H9 (cell line): ENCODE data around the gene DAND5. TPM values are rescaled to one million over a fixed set of nuclear protein-coding genes. Genes with fewer than 3 reads are reported as not detected.

Source experiments
- DNase-seq: peaks from one replicate; pipeline ENCODE4 v3.0.0-alpha.2; 2017
- H2AFZ ChIP-seq: one replicate; pipeline ENCODE4 v1.6.1; 2013; ENCODE audit warnings: mild to moderate bottlenecking, low read length, control low read depth, moderate library complexity
- H2AK5ac ChIP-seq: 2 replicates; pipeline ENCODE4 v1.6.1; 2013; ENCODE audit warnings: low read length, control low read depth, mixed read lengths; ENCODE audit not compliant: insufficient read length
- H2BK120ac ChIP-seq: one replicate; pipeline ENCODE4 v1.6.1; 2013; ENCODE audit warnings: low read depth, mild to moderate bottlenecking, low read length, control low read depth, inconsistent platforms; ENCODE audit not compliant: poor library complexity, severe bottlenecking
- H2BK12ac ChIP-seq: 2 replicates; pipeline ENCODE4 v1.6.1; 2013; ENCODE audit warnings: low read length, control low read depth, mixed read lengths, low read depth; ENCODE audit not compliant: insufficient read length
- H2BK15ac ChIP-seq: 2 replicates; pipeline ENCODE4 v1.6.1; 2013; ENCODE audit warnings: low read depth, low read length, control low read depth
- H2BK20ac ChIP-seq: one replicate; pipeline ENCODE4 v1.6.1; 2013; ENCODE audit warnings: low read depth, mild to moderate bottlenecking, low read length, control low read depth, inconsistent platforms; ENCODE audit not compliant: poor library complexity, severe bottlenecking
- H2BK5ac ChIP-seq: 2 replicates; pipeline ENCODE4 v1.6.1; 2013; ENCODE audit warnings: low read length, control low read depth, mixed read lengths; ENCODE audit not compliant: insufficient read length
- H3K14ac ChIP-seq: 2 replicates; pipeline ENCODE4 v1.6.1; 2013; ENCODE audit warnings: low read length, control low read depth; ENCODE audit not compliant: insufficient read depth
- H3K18ac ChIP-seq: 2 replicates; pipeline ENCODE4 v1.6.1; 2013; ENCODE audit warnings: low read depth, mild to moderate bottlenecking, mixed read lengths, low read length, control low read depth; ENCODE audit not compliant: insufficient read length
- H3K23ac ChIP-seq: 2 replicates; pipeline ENCODE4 v1.6.1; 2013; ENCODE audit warnings: low read length, control low read depth, mixed read lengths, low read depth; ENCODE audit not compliant: insufficient read length
- H3K23me2 ChIP-seq: 2 replicates; pipeline ENCODE4 v1.6.1; 2013; ENCODE audit warnings: low read depth, mild to moderate bottlenecking, mixed read lengths, low read length, control low read depth; ENCODE audit not compliant: insufficient read length, poor library complexity, severe bottlenecking
- H3K27ac ChIP-seq: 2 replicates; pipeline ENCODE4 v1.5.1; 2013; ENCODE audit warnings: low read length, control low read depth, mixed read lengths, low read depth; ENCODE audit not compliant: insufficient read length
- H3K27me3 ChIP-seq: 2 replicates; pipeline ENCODE4 v1.6.1; 2013; ENCODE audit warnings: low read length, control low read depth, inconsistent platforms; ENCODE audit not compliant: insufficient read depth
- H3K4ac ChIP-seq: 2 replicates; pipeline ENCODE4 v1.6.1; 2013; ENCODE audit warnings: low read depth, mild to moderate bottlenecking, control low read depth, inconsistent platforms, low read length, moderate library complexity
- H3K4me1 ChIP-seq: 2 replicates; pipeline ENCODE4 v1.6.1; 2013; ENCODE audit warnings: low read length, control low read depth, inconsistent platforms; ENCODE audit not compliant: insufficient read depth
- H3K4me2 ChIP-seq: 2 replicates; pipeline ENCODE4 v1.6.1; 2013; ENCODE audit warnings: low read length, control low read depth, mixed read lengths; ENCODE audit not compliant: insufficient read length, insufficient read depth
- H3K56ac ChIP-seq: 2 replicates; pipeline ENCODE4 v1.6.1; 2013; ENCODE audit warnings: low read depth, mild to moderate bottlenecking, mixed read lengths, low read length, control low read depth; ENCODE audit not compliant: insufficient read length
- H3K79me1 ChIP-seq: 2 replicates; pipeline ENCODE4 v1.6.1; 2013; ENCODE audit warnings: low read depth, mild to moderate bottlenecking, moderate library complexity, low read length, control low read depth, inconsistent platforms; ENCODE audit not compliant: insufficient read depth, poor library complexity, severe bottlenecking
- H3K79me2 ChIP-seq: 2 replicates; pipeline ENCODE4 v1.6.1; 2013; ENCODE audit warnings: low read length, control low read depth, inconsistent platforms; ENCODE audit not compliant: insufficient read depth
- H3K9ac ChIP-seq: 2 replicates; pipeline ENCODE4 v1.6.1; 2013; ENCODE audit warnings: low read length, control low read depth, mixed read lengths; ENCODE audit not compliant: insufficient read length; ENCODE audit errors: extremely low read depth
- H3K9me3 ChIP-seq: one replicate; pipeline ENCODE4 v1.6.1; 2013; ENCODE audit warnings: low read depth, low read length, inconsistent platforms; ENCODE audit not compliant: control insufficient read depth
- H3T11ph ChIP-seq: one replicate; pipeline ENCODE4 v1.6.1; 2013; ENCODE audit warnings: mild to moderate bottlenecking, low read length, control low read depth, inconsistent platforms
- H4K20me1 ChIP-seq: one replicate; pipeline ENCODE4 v1.6.1; 2013; ENCODE audit not compliant: control insufficient read depth, insufficient read length, insufficient read depth
- H4K5ac ChIP-seq: 2 replicates; pipeline ENCODE4 v1.6.1; 2013; ENCODE audit warnings: low read depth, mild to moderate bottlenecking, mixed read lengths, low read length, control low read depth; ENCODE audit not compliant: insufficient read length
- H4K8ac ChIP-seq: replicated peaks from 2 replicates; pipeline ENCODE4 v1.6.1; 2013; ENCODE audit warnings: low read length, control low read depth, mixed read lengths, low read depth; ENCODE audit not compliant: insufficient read length
- H4K91ac ChIP-seq: 2 replicates; pipeline ENCODE4 v1.6.1; 2013; ENCODE audit warnings: low read depth, mild to moderate bottlenecking, moderate library complexity, mixed read lengths, low read length, control low read depth; ENCODE audit not compliant: insufficient read length
- H3K27ac Mint-ChIP-seq, 3 experiments: 2 replicates in 2 of 3; 3 replicates in 1 of 3; pipeline ENCODE4 v1.8.0; 2020 to 2021; ENCODE audit warnings: mixed read lengths in 3 of 3, mild to moderate bottlenecking in 1 of 3, moderate library complexity in 1 of 3
- H3K27me3 Mint-ChIP-seq: 2 replicates; pipeline ENCODE4 v1.8.0; 2021; ENCODE audit warnings: low read depth, mild to moderate bottlenecking, moderate library complexity, mixed read lengths
- H3K36me3 Mint-ChIP-seq, 3 experiments: 2 replicates in 2 of 3; 3 replicates in 1 of 3; pipeline ENCODE4 v1.8.0; 2020 to 2021; ENCODE audit warnings: low read depth in 3 of 3, mixed read lengths in 3 of 3; ENCODE audit not compliant: insufficient read depth in 1 of 3
- H3K4me1 Mint-ChIP-seq, 2 experiments: 2 replicates each; pipeline ENCODE4 v1.8.0; 2020; ENCODE audit warnings: mixed read lengths in 2 of 2
- H3K4me3 Mint-ChIP-seq, 2 experiments: 2 replicates in 1 of 2; 3 replicates in 1 of 2; pipeline ENCODE4 v1.8.0; 2020 to 2021; ENCODE audit warnings: mild to moderate bottlenecking in 2 of 2, mixed read lengths in 2 of 2, moderate library complexity in 1 of 2
- H3K9me3 Mint-ChIP-seq, 2 experiments: 2 replicates in 1 of 2; 3 replicates in 1 of 2; pipeline ENCODE4 v1.8.0; 2020; ENCODE audit warnings: mild to moderate bottlenecking in 2 of 2, mixed read lengths in 2 of 2, moderate library complexity in 1 of 2
- WGBS: extraction: QIAGEN DNeasy Blood & Tissue Kit; methylation state at CpG from one replicate; pipeline ENCODE4 v1.1.7; 2013; ENCODE audit warnings: missing lambda C conversion rate, low lambda C conversion rate, mixed read lengths; ENCODE audit not compliant: insufficient read length; ENCODE audit errors: extremely low coverage; 5-methylcytosine and 5-hydroxymethylcytosine counted together
- total RNA-seq: library from RNA; stranded (reverse); gene quantifications from 2 replicates; pipeline ENCODE4 v1.2.1, GENCODE V29; 2021
- TF ChIP-seq, protein P1 (sequence below): fragments of 200-600 bp; sonication (generic); conservative IDR thresholded peaks from 3 replicates; pipeline ENCODE4 v1.8.0; 2021; ENCODE audit warnings: antibody characterized with exemption, mild to moderate bottlenecking

The DAND5 gene
- total RNA-seq, 1 experiment from 2014 or later = 0.11 TPM

DNA sequence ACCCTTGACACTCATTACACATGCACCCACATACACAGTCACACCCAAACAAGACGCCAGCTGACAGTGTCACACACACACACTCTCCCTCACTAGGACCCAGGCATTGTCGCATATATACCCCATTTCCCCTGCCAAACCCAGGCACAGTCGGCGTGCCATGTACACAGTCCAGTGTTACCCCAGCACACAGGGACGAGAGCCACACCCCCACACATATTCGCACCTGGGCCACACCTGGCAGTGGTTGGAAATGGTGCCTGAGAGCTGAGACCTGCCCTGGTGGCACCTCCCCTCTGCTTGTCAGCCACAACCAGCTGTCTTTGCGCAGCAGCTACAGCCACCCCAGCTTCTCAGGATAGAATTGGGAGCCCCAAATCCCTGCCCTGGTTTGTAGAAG is 34.9 kb downstream of the DAND5 start:
- Histone ChIP-seq H3K27me3 (peaks cover 36% of the 10 kb centered on the region; the same call in 1 of the 2 replicates), H3K23me2 (no peaks in the 10 kb centered on the region), H2BK12ac (no peak overlapping the region), H2AFZ (no peak overlapping the region), H3K56ac (no peak overlapping the region), H2BK120ac (no peak overlapping the region), H3K9me3 (no peaks in the 10 kb centered on the region), H3K79me1 (no peaks in the 10 kb centered on the region), H3K4me2 (no peak overlapping the region), H4K20me1 (peaks cover 2% of the 10 kb centered on the region), H3K23ac (no peak overlapping the region), H3K27ac (no peak overlapping the region), H3K18ac (peak overlapping the region; percentile 4), H3K4me1 (no peaks in the 10 kb centered on the region), H2BK20ac (no peak overlapping the region), H4K5ac (no peak overlapping the region), H3K14ac (no peak overlapping the region), H3K79me2 (no peaks in the 10 kb centered on the region), H4K91ac (no peak overlapping the region), H4K8ac (no peak overlapping the region), H2BK15ac (no peak overlapping the region), H2AK5ac (no peak overlapping the region), H3T11ph (no peak overlapping the region), H2BK5ac (no peak overlapping the region), H3K4ac (no peak overlapping the region), H3K9ac (no peak overlapping the region)
- H3K27me3 Mint-ChIP-seq = peaks cover 97% of the 10 kb centered on the region
- H3K36me3 Mint-ChIP-seq = no peaks in the 10 kb centered on the region
- H3K9me3 Mint-ChIP-seq = no peaks in the 10 kb centered on the region; a peak in 1 of 5 replicates
- no peak overlapping the region for H3K27ac Mint-ChIP-seq
- no peak for DNase-seq
- H3K4me3 Mint-ChIP-seq = no peak overlapping the region; a peak in 1 of 5 replicates
- no CpG with 5 or more reads among the region's 7 CpGs for WGBS
- TF ChIP-seq, protein P1, sequence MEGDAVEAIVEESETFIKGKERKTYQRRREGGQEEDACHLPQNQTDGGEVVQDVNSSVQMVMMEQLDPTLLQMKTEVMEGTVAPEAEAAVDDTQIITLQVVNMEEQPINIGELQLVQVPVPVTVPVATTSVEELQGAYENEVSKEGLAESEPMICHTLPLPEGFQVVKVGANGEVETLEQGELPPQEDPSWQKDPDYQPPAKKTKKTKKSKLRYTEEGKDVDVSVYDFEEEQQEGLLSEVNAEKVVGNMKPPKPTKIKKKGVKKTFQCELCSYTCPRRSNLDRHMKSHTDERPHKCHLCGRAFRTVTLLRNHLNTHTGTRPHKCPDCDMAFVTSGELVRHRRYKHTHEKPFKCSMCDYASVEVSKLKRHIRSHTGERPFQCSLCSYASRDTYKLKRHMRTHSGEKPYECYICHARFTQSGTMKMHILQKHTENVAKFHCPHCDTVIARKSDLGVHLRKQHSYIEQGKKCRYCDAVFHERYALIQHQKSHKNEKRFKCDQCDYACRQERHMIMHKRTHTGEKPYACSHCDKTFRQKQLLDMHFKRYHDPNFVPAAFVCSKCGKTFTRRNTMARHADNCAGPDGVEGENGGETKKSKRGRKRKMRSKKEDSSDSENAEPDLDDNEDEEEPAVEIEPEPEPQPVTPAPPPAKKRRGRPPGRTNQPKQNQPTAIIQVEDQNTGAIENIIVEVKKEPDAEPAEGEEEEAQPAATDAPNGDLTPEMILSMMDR = no peak
- peaks cover 0 to 9% of the 10 kb centered on the region in 2 experiments; a peak in 2 of 4 replicates for H3K4me1 Mint-ChIP-seq
